SU-DHL-6 (cell line): ENCODE data around the gene TMEM263.

Experiments used
- H2AFZ ChIP-seq: fragments of 200-600 bp; sonication (generic); 2 replicates; pipeline ENCODE4 v1.6.1; 2014; ENCODE audit warnings: low read depth, mild to moderate bottlenecking, moderate library complexity, mixed read lengths, antibody characterized with exemption, low read length; ENCODE audit not compliant: severe bottlenecking
- H3F3A ChIP-seq: fragments of 200-600 bp; shearing (Covaris generic); 2 replicates; pipeline ENCODE4 v1.6.0; 2016; ENCODE audit warnings: antibody characterized with exemption, mild to moderate bottlenecking; ENCODE audit not compliant: insufficient read depth
- H3K27ac ChIP-seq: fragments of 200-600 bp; sonication (generic); 2 replicates; pipeline ENCODE4 v1.5.1; 2016; ENCODE audit warnings: low read depth, mild to moderate bottlenecking, low read length, moderate library complexity, mixed read lengths
- H3K27me3 ChIP-seq: fragments of 200-600 bp; sonication (generic), shearing (Covaris generic); 2 replicates; pipeline ENCODE4 v1.6.0; 2014; ENCODE audit warnings: mild to moderate bottlenecking, low read length
- H3K36me3 ChIP-seq: fragments of 200-600 bp; sonication (generic); 2 replicates; pipeline ENCODE4 v1.6.1; 2014; ENCODE audit warnings: mild to moderate bottlenecking, low read length, mixed read lengths
- H3K4me2 ChIP-seq: fragments of 300-600, 200-600 bp; shearing (Covaris generic), sonication (generic); 2 replicates; pipeline ENCODE4 v1.6.0; 2014; ENCODE audit warnings: low read length, low read depth, mild to moderate bottlenecking; ENCODE audit not compliant: poor library complexity, severe bottlenecking
- H3K4me3 ChIP-seq: fragments of 200-600 bp; sonication (generic); 2 replicates; pipeline ENCODE4 v1.5.1; 2014; ENCODE audit warnings: antibody characterized with exemption, low read length, mild to moderate bottlenecking, mixed read lengths; ENCODE audit not compliant: insufficient read depth, poor library complexity, severe bottlenecking
- H3K79me2 ChIP-seq: fragments of 200-600 bp; sonication (generic); 2 replicates; pipeline ENCODE4 v1.6.1; 2014; ENCODE audit warnings: mild to moderate bottlenecking, low read length, moderate library complexity; ENCODE audit not compliant: insufficient read depth
- H3K9ac ChIP-seq: fragments of 200-600 bp; sonication (generic); 2 replicates; pipeline ENCODE4 v1.7.0; 2014; ENCODE audit warnings: mild to moderate bottlenecking, low read length
- H3K9me2 ChIP-seq: fragments of 200-600 bp; sonication (generic); replicated peaks from 2 replicates; pipeline ENCODE4 v1.6.1; 2014; ENCODE audit warnings: low read length; ENCODE audit not compliant: insufficient read depth
- H3K9me3 ChIP-seq: fragments of 200-600 bp; sonication (generic); 2 replicates; pipeline ENCODE4 v1.6.1; 2014; ENCODE audit warnings: low read length, mixed read lengths; ENCODE audit not compliant: insufficient read depth
- H4K20me1 ChIP-seq: fragments of 200-600 bp; sonication (generic); 2 replicates; pipeline ENCODE4 v1.6.1; 2014; ENCODE audit warnings: low read depth, mild to moderate bottlenecking, antibody characterized with exemption, low read length, moderate library complexity, mixed read lengths
- EZH2phosphoT487 ChIP-seq: fragments of 200-600 bp; sonication (generic), shearing (Covaris generic); conservative IDR thresholded peaks from 2 replicates; pipeline ENCODE4 v1.6.1; 2018; ENCODE audit warnings: mild to moderate bottlenecking, antibody characterized with exemption, low read length, moderate library complexity, mixed read lengths
- TF ChIP-seq, protein P1 (sequence below): fragments of 200-600 bp; sonication (generic); IDR thresholded peaks from one replicate; pipeline ENCODE4 v1.5.1; 2017; ENCODE audit warnings: antibody characterized with exemption, mild to moderate bottlenecking, low read length, moderate library complexity; ENCODE audit not compliant: insufficient read depth, poor library complexity, severe bottlenecking

The TMEM263 gene

DNA sequence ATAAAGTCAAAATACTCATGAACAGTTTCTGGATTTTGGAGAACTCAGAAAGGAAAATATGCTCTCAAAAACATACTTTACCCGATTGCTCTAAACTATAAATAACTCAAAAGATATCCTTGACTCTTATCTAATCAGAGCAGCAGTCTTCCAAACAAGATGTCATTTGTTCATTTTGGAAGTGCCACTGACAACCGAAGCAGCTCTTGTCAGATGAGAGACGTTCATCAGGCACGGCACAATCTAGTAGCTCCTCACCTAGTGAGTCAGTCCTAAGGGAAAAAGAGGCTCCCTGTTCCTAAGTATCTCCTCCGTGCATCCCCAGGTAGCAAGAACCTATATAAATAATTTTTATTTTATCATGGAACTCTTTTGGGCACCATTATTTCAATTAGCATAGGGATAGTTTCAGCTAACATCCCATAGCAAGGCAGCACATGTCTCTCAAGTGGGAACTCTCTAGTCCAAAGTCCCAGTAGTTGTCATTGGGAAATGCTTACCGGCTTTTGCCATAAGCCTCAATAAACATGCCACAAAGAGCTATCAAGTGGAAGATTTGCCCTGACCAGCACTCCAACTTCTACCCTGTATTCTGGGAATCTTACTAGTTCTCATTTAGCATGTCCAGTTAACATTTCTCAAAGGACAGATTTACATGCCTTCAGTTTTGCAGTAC, 14.1 kb upstream of the TMEM263 start:
- TF ChIP-seq, protein P1, sequence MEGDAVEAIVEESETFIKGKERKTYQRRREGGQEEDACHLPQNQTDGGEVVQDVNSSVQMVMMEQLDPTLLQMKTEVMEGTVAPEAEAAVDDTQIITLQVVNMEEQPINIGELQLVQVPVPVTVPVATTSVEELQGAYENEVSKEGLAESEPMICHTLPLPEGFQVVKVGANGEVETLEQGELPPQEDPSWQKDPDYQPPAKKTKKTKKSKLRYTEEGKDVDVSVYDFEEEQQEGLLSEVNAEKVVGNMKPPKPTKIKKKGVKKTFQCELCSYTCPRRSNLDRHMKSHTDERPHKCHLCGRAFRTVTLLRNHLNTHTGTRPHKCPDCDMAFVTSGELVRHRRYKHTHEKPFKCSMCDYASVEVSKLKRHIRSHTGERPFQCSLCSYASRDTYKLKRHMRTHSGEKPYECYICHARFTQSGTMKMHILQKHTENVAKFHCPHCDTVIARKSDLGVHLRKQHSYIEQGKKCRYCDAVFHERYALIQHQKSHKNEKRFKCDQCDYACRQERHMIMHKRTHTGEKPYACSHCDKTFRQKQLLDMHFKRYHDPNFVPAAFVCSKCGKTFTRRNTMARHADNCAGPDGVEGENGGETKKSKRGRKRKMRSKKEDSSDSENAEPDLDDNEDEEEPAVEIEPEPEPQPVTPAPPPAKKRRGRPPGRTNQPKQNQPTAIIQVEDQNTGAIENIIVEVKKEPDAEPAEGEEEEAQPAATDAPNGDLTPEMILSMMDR: no peak
- TF ChIP-seq EZH2phosphoT487: no peak
- Histone ChIP-seq H3K79me2 (no peaks in the 10 kb centered on the region), H3K4me3 (no peak overlapping the region), H3K27ac (no peak overlapping the region), H3K9ac (no peak overlapping the region), H4K20me1 (no peaks in the 10 kb centered on the region), H3K9me2 (no peaks in the 10 kb centered on the region), H3F3A (no peaks in the 10 kb centered on the region), H3K9me3 (no peaks in the 10 kb centered on the region; the same call in 1 of the 2 replicates), H2AFZ (no peak overlapping the region), H3K36me3 (no peaks in the 10 kb centered on the region; the same call in 1 of the 2 replicates), H3K27me3 (no peaks in the 10 kb centered on the region), H3K4me2 (no peak overlapping the region)

DNA sequence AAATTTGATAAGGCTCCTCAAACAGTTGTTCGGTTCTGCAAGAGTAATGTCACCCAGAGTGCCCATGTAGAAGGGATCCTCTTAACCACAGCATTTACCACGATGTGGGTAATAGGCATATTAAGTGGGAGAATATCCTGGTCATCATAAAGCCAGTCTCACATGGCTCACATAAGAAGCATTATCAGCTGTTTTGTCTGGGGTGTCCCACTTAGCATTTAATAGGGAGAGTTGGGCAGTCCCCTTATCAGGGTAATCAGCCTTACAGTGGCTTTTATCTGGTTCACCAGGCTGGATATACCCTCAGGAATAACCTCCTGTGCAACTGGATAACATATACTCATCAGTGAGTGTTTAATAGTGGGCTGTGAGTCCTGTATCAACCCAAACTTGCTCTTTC, 12.9 kb upstream of the TMEM263 start:
- H3K4me2 ChIP-seq: no peak overlapping the region
- H3K79me2 ChIP-seq: no peaks in the 10 kb centered on the region
- no peak overlapping the region for H3K9ac ChIP-seq
- H4K20me1 ChIP-seq: no peaks in the 10 kb centered on the region
- H3K27ac ChIP-seq: no peak overlapping the region
- no peak overlapping the region for H3K4me3 ChIP-seq
- no peaks in the 10 kb centered on the region for H3F3A ChIP-seq
- no peaks in the 10 kb centered on the region for H3K27me3 ChIP-seq
- no peaks in the 10 kb centered on the region; the same call in 1 of the 2 replicates for H3K9me3 ChIP-seq
- H3K9me2 ChIP-seq: no peaks in the 10 kb centered on the region
- no peak overlapping the region for H2AFZ ChIP-seq
- no peaks in the 10 kb centered on the region; the same call in 1 of the 2 replicates for H3K36me3 ChIP-seq
- TF ChIP-seq EZH2phosphoT487: no peak
- TF ChIP-seq, protein P1: no peak

DNA sequence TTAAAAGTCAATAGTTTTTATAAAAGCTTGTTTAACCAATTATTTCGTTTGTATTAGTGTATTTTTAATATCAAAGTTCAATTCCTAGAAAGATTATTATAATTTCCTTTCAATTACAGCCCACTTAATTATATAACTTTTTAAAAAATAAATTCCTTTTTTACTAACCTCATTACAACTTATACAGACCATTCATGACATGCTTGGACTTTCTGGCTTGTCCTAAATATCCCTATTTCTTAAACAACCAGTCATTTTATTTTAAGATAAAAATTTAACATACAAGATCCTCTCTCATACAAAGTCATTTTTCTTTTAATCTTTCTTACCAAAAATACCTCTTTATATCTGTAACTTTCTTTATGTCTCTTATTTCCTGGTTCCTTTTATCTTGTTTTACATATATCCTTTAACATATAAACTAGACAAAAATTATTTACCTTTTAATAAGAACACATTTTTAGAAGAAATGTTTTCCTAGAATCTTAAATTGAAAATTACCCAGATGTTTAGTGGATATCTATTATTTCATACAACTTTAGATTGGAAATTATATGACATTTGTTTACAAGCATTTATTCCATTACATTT, 10.4 kb upstream of the TMEM263 start:
- no peak overlapping the region for H3K9ac ChIP-seq
- no peaks in the 10 kb centered on the region for H3K9me2 ChIP-seq
- no peaks in the 10 kb centered on the region for H4K20me1 ChIP-seq
- no peaks in the 10 kb centered on the region; the same call in 1 of the 2 replicates for H3K9me3 ChIP-seq
- no peak for TF ChIP-seq EZH2phosphoT487
- TF ChIP-seq, protein P1: no peak
- H3K27me3 ChIP-seq: peaks cover 3% of the 10 kb centered on the region; the same call in 1 of the 2 replicates
- no peaks in the 10 kb centered on the region; the same call in 1 of the 2 replicates for H3K36me3 ChIP-seq
- no peak overlapping the region for H2AFZ ChIP-seq
- H3K4me3 ChIP-seq: no peak overlapping the region
- no peak overlapping the region for H3K4me2 ChIP-seq
- no peaks in the 10 kb centered on the region for H3K79me2 ChIP-seq
- H3K27ac ChIP-seq: no peak overlapping the region
- H3F3A ChIP-seq: no peaks in the 10 kb centered on the region
